Pancreas (tissue), 10 donors: ENCODE data around the gene ANAPC5. TPM values are rescaled to one million over a fixed set of nuclear protein-coding genes. Genes with fewer than 3 reads are reported as not detected.

ENCODE experiments used
- ATAC-seq, 4 donors: fragments of 200-7000 bp; cut with Tn5 transposase; one replicate each; pipeline versions ENCODE4 v1.8.0 to v1.9.1; 2020; ENCODE audit warnings: mild to moderate bottlenecking in 4 of 4, moderate library complexity in 4 of 4
- DNase-seq, 6 donors: peaks; one replicate each; pipeline ENCODE4 v3.0.0-alpha.2; 2020
- FAIRE-seq: peaks from 2 replicates; lab custom pipeline; 2012; peaks lifted over from hg19 to GRCh38; lab: Jason Lieb, UNC
- H3K27ac ChIP-seq, 4 donors: fragments of 200-600 bp; sonication (generic); 1 replicate in 3 of 4; 2 replicates in 1 of 4; pipeline versions ENCODE4 v1.5.0 to v1.8.0; 2020
- H3K27me3 ChIP-seq, 4 donors: fragments of 200-600 bp; one replicate each; pipeline ENCODE4 v1.8.0; 2021
- H3K36me3 ChIP-seq, 3 donors: fragments of 200-600 bp; sonication (generic) in 1 of 3; one replicate each; pipeline versions ENCODE4 v1.5.0 to v1.8.0; 2020 to 2021
- H3K4me1 ChIP-seq, 3 donors: fragments of 200-600 bp; one replicate each; pipeline ENCODE4 v1.8.0; 2021
- H3K4me3 ChIP-seq, 4 donors: fragments of 200-600 bp; sonication (generic) in 2 of 4; one replicate each; pipeline versions ENCODE4 v1.5.0 to v1.8.0; 2020 to 2021
- H3K9me3 ChIP-seq, 4 donors: fragments of 200-600 bp; one replicate each; pipeline ENCODE4 v1.8.0; 2021
- CTCF ChIP-seq, 4 donors: fragments of 200-600 bp; sonication (generic) in 3 of 4; IDR thresholded peaks; one replicate each; pipeline versions ENCODE4 v1.5.0 to v1.8.0; 2021; ENCODE audit warnings: antibody characterized with exemption in 4 of 4
- WGBS, 2 donors: extraction: QIAGEN DNeasy Blood & Tissue Kit; methylation state at CpG; one replicate each; pipeline ENCODE4 v1.1.7; 2013; 5-methylcytosine and 5-hydroxymethylcytosine counted together
- intact Hi-C, 3 donors: fragments of 100-400 bp; cut with DNase I; formaldehyde crosslinking; loops; one replicate each; pipeline versions ENCODE4 v1.11.1 to v1.14.2; 2022
- polyA plus RNA-seq, 2 donors: library from polyadenylated mRNA; stranded (reverse); fragments of 200-250 nt; gene quantifications; one replicate each; pipeline ENCODE4 v1.2.3, GENCODE V29; 2013
- total RNA-seq, 6 donors: library from RNA; stranded (reverse); fragmentation: NEBNext Ultra II Directional in 4 of 6; extraction: Animal tissue kit (Norgen Biotek cat#: 25700) in 4 of 6; gene quantifications; one replicate each; pipeline versions ENCODE4 v1.2.1 to v1.2.4, GENCODE V29; 2021 to 2023
- donor health status: healthy with polysubstance abuse.
- donor health status: DM: no; HTN: no; CAD: no; lungs with moderate emphysema.
- donor health status: DM: no; HTN: no; CAD: no.
- donor health status: control.
- donor health status: control.
- donor health status: Bipolar disorder and iron deficiency.
- donor health status: DM: yes; HTN: yes; CAD: no.
- donor health status: DM: no; HTN: no; CAD: no.
- donor health status: DM: no; HTN: no; CAD: no.
- donor health status: DM: yes; HTN: yes; CAD: no.

Gene ANAPC5
- total RNA-seq (10 to 100 TPM; 58.0 to 90.4 (median 72.7) TPM), polyA plus RNA-seq (100 to 1,000 TPM; 135 to 183 TPM)

GRCh38 chr12:121351820-121352681 is at the start of gene ANAPC5:
TSS of gene ANAPC5 (minus strand) at chr12:121352411. CDS start at chr12:121352340, 71 bp downstream.
- intact Hi-C loops = no loop called here
- peak within 1 kb of the TSS; percentile 65 to 87 (median 78) for H3K4me3 ChIP-seq

GRCh38 chr12:121400332-121401139 is 48.3 kb upstream of the ANAPC5 start:
- Histone ChIP-seq H3K27me3 (no peaks in the 10 kb centered on the region), H3K36me3 (no peaks in the 10 kb centered on the region), H3K4me3 (peak overlapping the region; percentile 51 to 98 (median 94)), H3K4me1 (peaks cover 8 to 20% (median 18%) of the 10 kb centered on the region in 3 donors), H3K9me3 (no peaks in the 10 kb centered on the region), H3K27ac (peak overlapping the region; percentile 85 to 98 (median 95))
- ATAC-seq (peak; percentile 37 to 75 (median 61)), FAIRE-seq (no peak), DNase-seq (peak in 5 of 6 donors; percentile 28 to 80 (median 46))
- no peak for TF ChIP-seq CTCF (IDR thresholded peaks at IDR 0.05)
- intact Hi-C loops = no loop called here
- 0 to 1% methylated on average over 38 to 48 of the region's 48 CpGs for WGBS, 2 donors

More at GRCh38 chr12:121351820-121352681, at the start of gene ANAPC5:
- DNase-seq (peak; percentile 88 to 97 (median 95)), FAIRE-seq (peak; percentile 88), ATAC-seq (peak; percentile 99 to 100 (median 100))
- H3K9me3 ChIP-seq = no peaks in the 10 kb centered on the region
- peak within 1 kb of the TSS; percentile 83 to 88 (median 84) for H3K27ac ChIP-seq
- no peak for TF ChIP-seq CTCF (IDR thresholded peaks at IDR 0.05)
- H3K4me1 ChIP-seq = peaks cover 0 to 8% (median 0%) of the 10 kb centered on the region in 3 donors
- 0% methylated on average over 49 of the region's 49 CpGs for WGBS, 2 donors
- H3K27me3 ChIP-seq = no peaks in the 10 kb centered on the region
- H3K36me3 ChIP-seq = peaks cover 0 to 5% (median 0%) of the 10 kb centered on the region in 3 donors

GRCh38 chr12:121399391-121400331 is 47.5 kb upstream of the ANAPC5 start, which contains the start of gene RNF34:
TSS of gene RNF34 (plus strand) at chr12:121400118. CDS start at chr12:121400213, 95 bp downstream.
- Histone ChIP-seq H3K4me3 (peak within 1 kb of the TSS; percentile 51 to 98 (median 94)), H3K9me3 (no peaks in the 10 kb centered on the region), H3K36me3 (no peaks in the 10 kb centered on the region), H3K4me1 (peaks cover under 1 to 15% (median 14%) of the 10 kb centered on the region in 3 donors), H3K27ac (peak within 1 kb of the TSS; percentile 85 to 98 (median 95)), H3K27me3 (no peaks in the 10 kb centered on the region)
- peak; percentile 80 for FAIRE-seq
- peak; percentile 94 to 98 (median 96) for ATAC-seq
- WGBS, 2 donors = 0% methylated on average over 77 of the region's 77 CpGs
- TF ChIP-seq CTCF (IDR thresholded peaks at IDR 0.05) = no peak
- DNase-seq = peak; percentile 98 to 100 (median 99)
- intact Hi-C loops = no loop called here

GRCh38 chr12:121398355-121398754 is 46.1 kb upstream of the ANAPC5 start:
- no peak for TF ChIP-seq CTCF (IDR thresholded peaks at IDR 0.05)
- H3K4me1 ChIP-seq = peaks cover 0 to 15% (median 14%) of the 10 kb centered on the region in 3 donors
- FAIRE-seq (no peak), DNase-seq (no peak), ATAC-seq (no peak)
- H3K36me3 ChIP-seq = no peaks in the 10 kb centered on the region
- intact Hi-C loops = no loop called here
- H3K9me3 ChIP-seq = no peaks in the 10 kb centered on the region
- 99% methylated on average over 5 of the region's 5 CpGs for WGBS, 2 donors
- no peak overlapping the region for H3K27ac ChIP-seq
- no peaks in the 10 kb centered on the region for H3K27me3 ChIP-seq
- no peak overlapping the region for H3K4me3 ChIP-seq
